Measurements from ENCODE around the gene CFAP100.

The CFAP100 gene

DNA sequence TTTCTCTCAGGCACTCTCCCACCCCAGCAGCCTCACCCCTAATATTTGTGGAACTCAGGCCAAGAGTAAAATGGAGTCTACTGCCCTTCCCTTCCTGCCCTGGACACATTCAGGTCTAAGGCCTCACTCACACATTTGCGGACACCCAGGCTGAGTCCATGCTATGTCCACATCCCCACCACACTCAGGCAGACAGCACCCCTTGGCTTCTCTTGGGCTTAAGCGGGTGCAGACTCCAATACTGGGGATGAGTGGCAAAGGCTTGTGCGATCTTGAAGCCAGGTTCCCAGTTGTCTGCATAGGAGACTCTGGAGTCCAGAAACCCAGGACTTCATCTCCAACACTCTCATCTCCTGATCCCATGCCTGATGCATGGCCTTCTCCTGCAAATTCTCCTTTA lies 17.5 kb upstream of the CFAP100 start:
- no peak for FAIRE-seq

DNA sequence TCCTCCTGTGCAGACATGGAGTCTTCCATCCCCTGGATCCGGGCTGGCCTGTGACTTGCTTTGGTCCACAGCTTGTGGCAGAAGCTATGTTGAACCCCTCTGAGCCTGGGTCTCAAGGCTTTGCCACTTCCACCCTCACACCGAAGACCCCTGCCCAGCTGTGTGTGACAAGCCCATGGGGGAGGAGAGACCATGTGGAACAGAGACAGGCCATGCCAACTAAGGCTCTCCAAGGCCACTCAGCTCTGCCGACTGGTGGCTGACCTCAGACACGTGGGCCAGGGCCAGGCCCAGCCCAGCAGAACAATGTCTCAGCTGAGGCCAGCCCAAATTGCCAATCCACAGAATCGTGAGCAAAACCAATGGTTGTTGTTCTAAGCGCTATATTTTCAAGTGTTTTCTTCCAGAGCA lies 16.4 kb upstream of the CFAP100 start:
- no peak for FAIRE-seq

DNA sequence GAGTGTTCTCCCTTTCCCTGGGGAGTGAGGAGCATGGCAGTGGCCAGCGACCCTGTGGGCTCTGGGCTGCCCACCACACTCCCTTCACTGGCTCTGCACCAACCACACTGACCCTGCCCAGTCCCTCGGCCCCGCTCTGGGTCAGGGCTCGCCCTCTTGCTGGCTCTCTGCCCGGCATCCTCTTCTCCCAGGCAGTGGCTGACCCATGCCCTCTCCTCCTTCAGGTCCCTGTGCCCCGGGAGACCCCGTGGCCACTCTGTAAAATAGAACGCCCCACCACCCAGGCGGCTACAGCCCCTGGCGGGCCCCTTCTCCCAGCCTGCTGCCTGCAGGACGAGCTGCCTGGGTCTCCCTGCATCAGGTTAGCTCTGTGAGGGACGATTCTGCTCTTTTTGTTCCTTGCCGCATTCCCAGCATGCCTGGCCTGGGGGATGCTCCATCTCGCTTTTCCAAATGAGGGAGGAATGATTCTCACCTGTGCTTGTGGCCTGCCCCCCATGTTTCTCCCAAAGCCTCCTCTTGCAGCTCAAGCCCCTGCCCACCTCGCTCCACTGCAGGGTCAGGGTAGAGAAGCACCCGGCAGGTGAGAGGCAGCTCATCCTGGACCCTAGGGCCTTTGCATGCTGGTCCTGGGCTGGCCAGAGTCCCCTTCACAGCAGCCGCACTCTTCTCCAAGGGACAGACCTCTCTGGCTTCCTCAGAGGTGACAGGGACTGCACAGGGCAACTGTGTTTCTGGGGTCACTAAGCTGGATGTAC lies 14.5 kb upstream of the CFAP100 start:
- no peak for FAIRE-seq

DNA sequence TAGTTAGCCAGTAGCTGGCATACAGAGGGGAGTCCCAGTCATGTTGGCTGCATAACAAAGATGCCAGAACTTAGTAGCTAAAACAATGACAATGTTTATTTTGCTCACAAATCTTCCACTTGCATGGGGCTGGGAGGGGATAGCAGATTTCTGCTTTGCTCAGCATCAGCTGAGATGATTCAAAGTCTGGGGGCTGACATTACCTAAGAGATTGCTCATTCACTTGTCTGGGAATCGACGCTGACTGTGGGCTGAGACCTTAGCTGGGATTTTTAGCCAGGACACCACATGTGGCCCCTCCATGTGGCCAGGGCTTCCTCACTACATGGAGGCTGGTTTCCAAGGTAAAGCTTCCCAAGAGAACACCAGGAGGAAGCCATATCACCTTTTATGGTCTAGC lies 12.7 kb upstream of the CFAP100 start:
- FAIRE-seq, result no peak

DNA sequence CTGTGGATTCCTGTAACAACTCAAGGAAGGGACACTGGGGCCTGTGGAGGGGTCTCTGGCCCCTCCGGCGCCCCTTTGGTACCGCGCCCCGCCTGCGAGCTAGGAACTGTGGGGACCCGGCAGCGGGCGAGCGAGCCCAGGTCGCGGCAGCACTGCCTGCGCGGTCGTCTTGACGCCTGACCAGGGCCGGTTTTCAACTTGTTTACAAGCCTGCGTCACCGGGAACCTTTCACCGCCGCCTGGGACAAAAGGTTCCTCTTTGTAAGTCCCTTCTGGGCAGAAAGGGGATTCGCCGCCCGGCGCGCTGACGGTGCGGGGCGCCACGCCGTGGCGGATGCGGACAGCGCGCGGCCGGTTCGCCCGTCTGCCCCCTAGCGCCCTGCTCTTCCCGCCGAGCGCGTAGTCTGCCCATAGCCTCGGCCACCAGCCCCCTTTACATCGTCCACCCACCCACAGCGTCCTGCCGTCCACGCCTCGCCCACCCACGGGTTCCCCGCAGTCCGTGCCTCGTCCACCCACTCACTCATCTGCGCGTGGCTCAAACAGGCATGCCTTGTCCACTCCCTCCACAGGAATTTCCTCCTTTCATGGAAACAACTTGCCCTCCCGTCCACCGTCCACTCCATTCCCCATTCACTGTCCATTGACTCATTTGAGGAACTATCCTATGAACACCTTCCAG lies 5.5 kb upstream of the CFAP100 start:
- no peak for FAIRE-seq

DNA sequence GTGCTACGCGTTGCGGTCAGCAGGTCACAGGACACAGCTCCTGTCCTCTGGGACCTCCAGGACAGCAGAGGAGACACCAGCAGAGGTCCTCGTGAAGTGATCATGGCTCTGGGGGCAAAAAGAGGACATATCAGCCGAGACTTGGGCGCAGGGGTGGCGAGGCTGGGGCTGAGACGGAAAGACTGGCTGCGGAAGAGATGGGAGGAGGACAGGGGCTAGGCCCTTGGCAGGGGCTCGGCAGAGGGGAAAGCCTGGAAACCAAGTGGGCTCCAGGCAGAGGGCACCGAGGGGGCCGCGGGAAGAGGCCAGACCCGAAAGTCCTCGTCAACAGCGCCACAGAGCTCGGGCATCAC lies 4.9 kb upstream of the CFAP100 start:
- no peak for FAIRE-seq

DNA sequence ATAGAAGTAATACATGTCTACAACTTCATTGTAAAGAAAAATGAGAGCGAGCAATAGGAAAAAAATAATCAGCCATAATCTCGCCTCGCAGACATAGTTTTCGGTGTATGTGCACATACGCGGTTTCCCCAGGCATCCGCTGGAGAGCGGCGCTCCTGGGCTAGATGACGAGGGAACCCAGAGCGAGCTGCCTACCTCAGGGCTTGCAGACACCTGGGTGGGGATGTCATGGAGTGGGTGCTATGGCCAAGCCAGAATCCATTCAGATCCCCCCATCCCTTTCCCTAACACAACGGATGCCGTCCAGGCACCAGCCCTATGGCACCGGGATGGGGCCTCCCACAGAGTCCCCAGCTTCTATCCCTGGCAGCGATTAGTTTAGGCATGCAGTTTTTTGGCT lies 4.5 kb upstream of the CFAP100 start:
- no peak for FAIRE-seq

DNA sequence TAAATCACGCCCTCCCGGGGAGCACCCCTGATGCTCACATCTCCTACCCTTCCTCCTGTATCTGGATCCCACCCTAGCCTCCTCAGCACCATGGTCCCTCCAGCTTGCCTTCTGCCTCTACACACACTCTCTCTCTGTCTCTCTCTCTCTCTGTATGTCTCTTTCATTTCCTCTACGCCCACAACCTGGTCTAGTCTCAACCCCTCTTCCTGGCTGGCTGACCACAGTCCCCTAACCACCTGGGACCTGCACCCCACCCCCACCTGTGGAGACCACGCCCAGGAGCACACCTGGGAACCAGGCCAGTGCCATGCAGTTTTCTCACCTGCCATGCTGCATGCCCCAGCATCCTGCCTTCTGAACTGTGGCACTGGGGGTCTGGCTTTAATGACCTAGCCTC lies 4.0 kb upstream of the CFAP100 start:
- no peak for FAIRE-seq

DNA sequence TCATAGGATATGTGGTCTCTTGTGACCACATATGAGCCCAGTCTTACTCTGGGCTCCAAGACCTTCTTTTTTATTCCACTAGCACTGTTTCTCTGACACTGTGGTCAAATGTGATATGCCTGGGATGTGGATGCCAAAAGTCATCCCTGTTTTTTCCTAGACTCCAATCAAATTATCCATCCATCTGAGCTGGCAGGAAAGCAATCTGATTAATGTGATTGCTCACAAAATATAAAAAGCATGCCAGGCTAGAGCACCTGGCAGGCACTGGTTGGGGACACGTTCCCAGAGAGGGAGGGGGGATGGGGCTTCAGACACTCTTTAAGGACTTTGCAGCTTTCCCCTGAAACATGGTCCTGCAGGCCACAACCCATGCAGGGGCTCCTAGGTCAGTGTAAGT lies 3.1 kb upstream of the CFAP100 start:
- FAIRE-seq, result no peak

DNA sequence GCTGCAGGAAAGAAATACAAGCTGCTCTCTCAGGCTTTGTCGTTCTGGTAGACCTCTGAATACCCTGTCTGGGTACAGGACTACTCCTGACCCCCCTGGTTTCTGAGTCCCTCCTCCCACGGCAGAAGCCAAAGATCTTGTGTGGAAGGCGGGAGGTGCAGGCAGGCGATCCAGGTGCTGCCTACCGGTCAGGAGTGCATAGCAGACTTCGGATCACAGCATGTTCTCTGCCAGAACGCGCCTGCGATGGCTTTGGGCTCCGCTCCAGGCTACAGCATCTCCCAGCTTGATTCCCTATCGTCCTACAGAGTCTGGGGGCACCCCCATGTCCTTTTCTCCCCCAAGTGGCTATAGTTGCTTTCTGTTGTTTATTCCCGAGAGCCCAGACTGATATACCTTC lies 2.5 kb upstream of the CFAP100 start:
- no peak for FAIRE-seq

DNA sequence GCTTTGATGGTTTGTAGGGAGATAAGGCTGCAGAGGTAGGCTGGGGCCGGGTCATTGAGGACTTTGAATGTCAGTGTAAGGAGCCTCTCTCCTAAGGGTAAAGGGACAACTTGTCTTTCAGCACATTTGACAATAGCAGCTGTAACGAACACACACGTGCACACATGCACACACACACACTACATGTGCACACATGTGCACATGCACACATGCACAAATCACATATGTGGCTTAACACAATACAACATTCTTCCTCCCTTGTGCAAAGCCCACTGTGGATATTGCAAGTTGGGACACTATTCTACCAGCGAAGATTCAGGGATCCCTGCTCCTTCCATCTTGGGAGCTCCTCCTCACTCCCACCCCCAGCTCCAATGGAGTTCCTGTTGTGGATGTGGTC lies 1.1 kb upstream of the CFAP100 start:
- FAIRE-seq, result no peak

DNA sequence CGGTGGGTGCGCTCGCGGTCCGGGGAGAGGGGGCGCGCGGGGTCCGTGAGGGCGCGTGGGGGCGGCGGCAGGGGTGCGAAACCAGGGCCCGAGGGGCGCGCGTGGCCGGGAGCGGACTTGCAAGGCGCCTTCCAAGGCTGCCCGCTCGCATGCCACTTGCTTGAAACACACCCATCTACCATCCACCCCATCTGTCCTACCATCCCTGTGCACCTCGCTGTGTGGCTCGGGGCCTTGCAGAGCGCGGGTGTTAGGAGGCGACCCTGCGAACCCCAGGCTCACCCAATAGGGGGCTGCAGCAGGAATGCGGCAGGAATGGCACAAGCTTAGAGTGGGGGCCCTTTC lies 240 bp downstream of the CFAP100 start:
- FAIRE-seq, result no peak

DNA sequence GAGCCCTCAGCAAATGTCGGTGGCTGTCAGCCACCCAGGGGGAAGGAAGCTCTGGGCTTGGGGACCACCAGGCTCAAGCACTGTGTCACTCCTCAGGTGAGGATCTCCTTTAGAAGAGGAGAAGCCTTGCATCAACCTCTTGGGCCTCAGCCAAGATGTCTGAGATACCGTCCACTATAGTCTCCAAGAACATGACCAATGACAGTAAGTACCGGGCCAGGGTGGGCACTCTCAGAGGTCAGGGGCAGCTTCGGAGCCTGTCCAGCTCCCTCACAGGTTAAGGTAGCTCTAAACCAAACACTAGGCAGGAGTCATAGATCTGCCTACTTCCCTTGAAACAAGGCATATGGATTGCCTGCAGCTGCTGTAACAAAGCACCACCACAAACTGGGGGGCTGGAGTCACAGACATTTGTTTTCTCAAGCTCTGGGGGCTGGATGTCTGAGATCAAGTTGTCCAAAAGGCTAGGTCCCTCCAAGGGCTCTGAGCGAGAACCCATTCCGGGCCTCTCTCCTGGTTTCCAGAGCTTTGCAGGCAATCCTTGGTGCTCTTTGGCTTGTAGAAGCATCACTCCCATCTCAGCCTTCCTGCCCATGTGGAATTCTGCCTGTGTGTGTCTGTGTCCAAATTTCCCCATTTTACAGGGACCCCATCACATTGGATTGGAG lies 1.3 kb downstream of the CFAP100 start:
- no peak for FAIRE-seq

DNA sequence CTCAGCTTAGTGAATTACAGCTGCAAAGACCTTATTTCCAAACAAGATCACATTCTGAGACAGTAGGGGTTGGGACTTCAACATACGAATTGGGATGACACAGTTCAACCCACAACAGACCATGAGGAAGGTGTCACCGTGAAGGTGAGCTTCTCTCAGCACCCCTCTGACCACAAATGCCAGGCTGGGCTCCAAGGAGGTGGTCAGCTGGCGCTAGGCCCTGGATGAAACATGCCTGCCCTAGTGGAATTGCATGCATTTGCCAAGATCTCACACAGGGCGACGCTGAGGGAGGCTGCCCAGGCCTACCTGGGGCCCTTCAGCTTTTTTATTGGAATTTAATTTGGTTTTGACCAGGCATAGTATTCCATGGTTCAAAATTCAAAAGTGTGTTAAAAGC lies 1.8 kb downstream of the CFAP100 start:
- no peak for FAIRE-seq

DNA sequence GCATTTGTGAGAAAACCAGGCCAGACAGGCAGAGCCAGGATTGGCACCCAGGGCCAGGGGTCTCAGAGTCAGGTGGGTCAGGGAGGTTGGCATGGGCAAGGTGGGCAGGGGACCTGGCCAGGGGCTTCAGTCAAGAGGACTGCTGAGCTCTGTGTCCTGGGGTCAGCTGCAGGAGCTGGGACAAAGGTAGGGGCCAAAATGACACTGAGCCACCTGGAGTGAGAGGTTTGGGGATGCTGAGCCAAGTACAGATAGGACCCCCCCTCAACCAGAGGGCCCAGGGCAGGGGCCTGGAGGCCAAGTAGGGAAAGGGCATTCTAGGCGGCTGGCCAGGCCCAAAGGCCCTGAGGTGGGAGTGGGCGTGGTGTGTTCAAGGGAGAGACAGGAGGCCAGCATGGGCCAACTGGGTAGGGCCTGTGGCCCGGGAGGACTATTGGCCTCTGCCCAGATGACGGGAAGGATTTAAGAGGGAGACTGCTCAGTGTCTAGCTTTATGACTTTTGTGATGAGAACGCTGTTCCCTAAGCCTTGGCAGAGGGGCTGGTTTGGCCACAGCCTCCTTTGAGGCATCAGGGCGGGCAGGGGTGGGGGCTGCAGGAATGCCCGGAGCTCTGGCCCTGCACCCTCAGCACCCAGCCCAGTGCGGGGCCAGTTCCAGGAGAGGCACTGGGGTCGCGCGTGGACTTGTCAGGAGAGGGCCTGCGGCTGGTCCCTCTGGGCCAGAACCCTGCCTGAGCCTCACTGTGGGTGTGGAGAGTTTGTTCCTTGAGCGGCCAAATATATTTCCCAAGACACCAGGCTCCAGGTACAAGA lies 3.1 kb downstream of the CFAP100 start:
- no peak for FAIRE-seq

DNA sequence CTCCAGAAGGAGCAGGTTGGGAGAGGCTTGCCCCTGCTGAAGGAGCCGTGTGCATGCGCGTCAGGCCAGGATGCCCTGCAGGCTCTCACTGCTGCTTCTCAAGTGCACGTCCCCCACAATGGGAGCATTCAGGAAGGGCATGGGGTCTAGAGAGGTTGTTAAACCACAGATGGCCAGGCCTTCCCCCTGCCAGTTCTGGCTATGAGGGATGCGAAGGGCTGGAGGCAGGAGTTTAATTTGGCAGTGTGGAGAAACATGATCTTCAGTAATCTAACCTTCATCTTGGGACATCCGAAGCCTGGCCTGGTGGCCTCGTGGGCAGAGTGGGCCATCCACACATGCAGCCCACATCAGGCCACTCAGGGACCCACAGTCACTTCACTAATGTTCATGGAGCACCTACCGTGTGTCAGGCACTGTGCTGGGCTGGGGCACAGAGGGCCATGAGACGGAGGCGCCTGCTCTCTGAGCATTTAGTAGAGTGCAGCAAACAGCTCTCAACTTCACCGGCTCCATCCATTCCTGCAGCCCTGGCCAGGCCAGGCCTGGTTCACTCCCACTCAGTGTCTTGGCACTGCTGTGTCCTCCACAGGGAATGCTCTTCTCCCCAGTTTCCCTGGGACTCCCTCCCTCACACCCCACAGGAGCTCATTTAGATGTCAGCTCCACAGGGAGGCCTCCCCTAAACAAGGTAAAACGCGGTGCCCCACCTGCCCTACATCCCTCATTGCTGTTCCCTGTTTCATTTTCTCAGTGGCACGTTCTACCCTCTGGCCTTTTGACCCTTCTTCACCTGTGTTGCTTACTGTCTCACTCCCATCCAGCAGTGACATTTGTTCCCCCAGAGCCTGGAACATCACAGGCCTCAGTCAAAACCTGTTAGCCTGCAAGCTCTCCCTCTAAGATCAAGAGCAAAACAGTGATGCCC lies 4.0 kb downstream of the CFAP100 start:
- no peak for FAIRE-seq

DNA sequence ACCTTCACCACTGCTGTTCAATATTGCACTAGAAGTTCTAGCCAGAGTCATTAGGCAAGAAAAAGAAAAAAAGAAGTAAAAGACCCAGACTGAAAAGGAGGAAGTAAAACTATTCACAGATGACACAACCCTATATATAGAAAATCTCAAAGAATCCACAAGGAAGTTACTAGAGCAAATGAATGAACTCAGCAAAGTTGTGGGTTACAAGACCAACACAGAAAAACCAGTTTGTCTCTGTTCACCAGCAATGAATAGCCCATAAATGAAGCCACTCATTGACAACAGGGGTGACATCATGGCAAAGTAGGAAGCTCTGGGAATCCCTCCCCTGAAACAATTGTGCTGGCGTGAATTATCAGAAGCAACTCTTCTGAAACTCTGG lies 4.6 kb downstream of the CFAP100 start:
- FAIRE-seq, result no peak

DNA sequence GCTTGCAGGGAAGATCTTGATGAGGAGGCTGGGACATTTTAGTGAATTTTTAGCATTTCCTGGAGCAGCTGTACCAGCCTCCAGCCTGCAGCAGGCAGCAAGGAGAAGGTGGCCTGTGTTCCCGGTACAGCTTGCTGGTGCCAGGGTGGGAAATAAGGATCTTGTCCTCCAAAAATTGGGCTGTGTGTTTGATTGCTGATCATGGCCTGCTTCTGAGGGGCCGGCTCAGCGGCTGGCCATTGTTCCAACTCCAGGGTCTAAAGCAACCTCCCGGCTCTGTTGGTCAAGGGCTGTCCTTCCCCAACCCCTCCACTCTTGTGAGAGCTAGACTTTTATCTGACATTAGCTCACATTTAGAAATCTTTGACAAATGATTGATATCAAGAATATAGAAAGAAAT lies 5.0 kb downstream of the CFAP100 start:
- no peak for FAIRE-seq

DNA sequence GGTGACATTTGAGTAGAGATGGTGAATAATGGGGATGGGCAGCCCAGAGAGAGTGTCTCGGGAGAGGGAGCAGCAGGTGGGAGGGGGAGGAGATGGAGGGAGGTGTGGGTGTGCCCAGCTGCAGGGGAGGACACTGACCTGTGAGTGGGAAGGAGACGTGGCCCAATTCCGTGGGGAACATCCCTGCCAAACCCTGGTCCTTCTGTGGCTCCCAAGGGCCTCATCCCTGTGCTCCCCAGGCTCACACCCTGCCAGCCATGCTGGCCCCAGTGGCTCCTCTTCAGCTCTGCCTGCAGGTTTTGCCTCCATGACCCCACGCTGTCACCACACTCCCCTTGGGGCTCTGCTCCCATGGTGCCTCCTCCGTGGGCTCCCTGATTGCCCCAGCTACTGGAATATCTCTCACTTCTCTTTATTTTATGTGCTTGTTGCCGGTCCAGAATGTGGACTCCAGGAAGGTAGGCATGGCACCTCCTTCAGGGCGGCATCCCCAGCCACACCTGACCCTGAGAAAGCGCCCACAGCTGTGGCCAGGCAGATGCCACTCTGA lies 7.0 kb downstream of the CFAP100 start:
- FAIRE-seq, result no peak

DNA sequence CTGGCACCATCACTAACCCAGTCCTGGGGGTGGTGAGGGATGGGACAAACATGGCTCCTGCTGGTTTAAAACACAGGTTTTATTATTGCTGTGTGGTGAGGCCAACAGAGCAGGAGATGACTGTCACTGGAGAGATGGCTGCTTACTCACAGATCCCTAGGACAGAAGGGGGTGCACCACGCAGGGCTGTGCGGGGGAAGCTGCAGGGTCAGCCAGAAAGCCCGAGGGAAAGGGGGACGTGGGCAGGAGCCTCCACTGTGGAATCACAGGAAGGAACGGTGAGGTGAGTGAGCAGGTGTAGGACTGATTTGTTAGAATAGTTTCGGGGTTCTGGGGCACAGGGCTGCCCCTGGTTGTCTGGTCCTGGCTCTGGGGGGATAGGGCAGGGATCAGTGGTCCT lies 7.5 kb downstream of the CFAP100 start:
- no peak for FAIRE-seq

DNA sequence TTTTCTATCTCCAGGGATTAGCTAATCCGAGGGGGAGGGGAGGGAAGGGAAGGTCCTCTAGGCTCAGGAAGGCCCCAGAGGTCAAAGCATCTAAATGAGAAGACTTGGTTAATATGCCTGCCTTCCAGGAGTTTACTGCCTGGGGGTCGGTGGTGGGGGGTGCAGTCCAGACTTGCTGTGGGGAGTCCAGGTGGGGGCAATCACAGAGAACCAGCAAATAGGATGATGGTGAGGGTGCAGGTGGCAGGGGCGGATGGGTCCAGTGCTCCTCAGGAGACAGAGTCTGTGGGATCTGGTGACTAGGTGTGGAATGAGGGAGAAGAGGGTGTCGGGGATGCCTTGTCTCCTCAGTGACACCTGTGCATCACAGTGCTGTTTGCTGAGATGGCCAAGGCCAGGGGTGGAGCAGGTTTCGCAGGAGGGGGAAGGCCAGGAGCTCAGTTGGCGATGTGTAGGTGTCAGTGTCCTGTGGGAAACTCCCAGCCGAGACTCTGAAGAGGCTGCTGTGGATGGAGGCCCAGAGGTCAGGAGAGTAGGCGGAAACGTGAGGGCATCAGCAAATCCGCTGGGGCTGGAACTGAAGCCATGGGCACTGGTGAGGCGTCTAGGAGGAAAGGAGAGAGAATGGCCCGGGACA lies 8.1 kb downstream of the CFAP100 start:
- no peak for FAIRE-seq
